ENCODE results near the gene R3HDML. TPM values are rescaled to one million over a fixed set of nuclear protein-coding genes. Genes with fewer than 3 reads are reported as not detected.

R3HDML gene
- total and polyA plus RNA-seq, 9 of the 15 experiments (the other 6 are each of a cell fraction or from before 2014, with no cell fraction given) = not detected

- TF ChIP-seq CUX1 (CRISPR knock-in tag; IDR thresholded peaks at IDR 0.05) (no peak), FOSL1 (tag; conservative IDR thresholded peaks at IDR 0.05) (no peak), HINFP (tag; conservative IDR thresholded peaks at IDR 0.05; ENCODE audit: low read depth) (no peak), YBX1 (IDR thresholded peaks at IDR 0.05) (no peak), TCF15 (CRISPR knock-in tag; IDR thresholded peaks at IDR 0.05) (no peak), SMARCB1 (IDR thresholded peaks at IDR 0.05; ENCODE audit: insufficient read length, low read depth) (no peak), ZC3H11A (IDR thresholded peaks at IDR 0.05; ENCODE audit: low read depth, low read length) (no peak), ZNF121 (CRISPR knock-in tag; conservative IDR thresholded peaks at IDR 0.05) (no peak), ZNF224 (CRISPR knock-in tag; IDR thresholded peaks at IDR 0.05) (no peak), MNT (conservative IDR thresholded peaks at IDR 0.05) (peak; percentile 73 to 83), ILF3 (IDR thresholded peaks at IDR 0.05; ENCODE audit: borderline replicate concordance) (no peak), MAZ (CRISPR knock-in tag; conservative IDR thresholded peaks at IDR 0.05 in 1 of 2, IDR thresholded peaks at IDR 0.05 in 1 of 2) (peak; percentile 53 to 61; a peak in 3 of 4 replicates), ZNF644 (tag; IDR thresholded peaks at IDR 0.05; ENCODE audit: low read depth) (no peak), GATAD2A (IDR thresholded peaks at IDR 0.05) (no peak), MEIS2 (IDR thresholded peaks at IDR 0.05; ENCODE audit: partially characterized antibody) (peak; percentile 88), RFX5 (IDR thresholded peaks at IDR 0.05; ENCODE audit: low read depth, low read length) (no peak), ELK1 (CRISPR knock-in tag; IDR thresholded peaks at IDR 0.05) (no peak)
Measured at GRCh38 chr20:44310664-44311639, 25.9 kb upstream of the R3HDML start, which contains the start of gene FITM2 (continued).

All from K562 (cell line).